Measurements from ENCODE around the gene PRPH2. TPM values are rescaled to one million over a fixed set of nuclear protein-coding genes. Genes with fewer than 3 reads are reported as not detected.
A peak's percentile ranks its signal among the peaks of the same experiment; 100 is the strongest.

PRPH2 gene
- total and polyA plus RNA-seq, 2 experiments from 2014 or later, result 7.3 to 15.0 TPM

- Histone ChIP-seq H3K36me3 (peaks cover 34% of the 10 kb centered on the region), H3K4me3 (no peak overlapping the region), H3K4me1 (ENCODE audit: low read depth) (no peaks in the 10 kb centered on the region), H3K27ac (peak overlapping the region; percentile 51), H3K9me3 (ENCODE audit: low read depth) (no peaks in the 10 kb centered on the region), H3K27me3 (no peaks in the 10 kb centered on the region)
- TF ChIP-seq CTCF (IDR thresholded peaks at IDR 0.05; ENCODE audit: low read depth, low read length), result no peak
- DNase-seq (ENCODE audit: low read depth in 1 of 2, low spot score in 1 of 2), result peak in 1 of 2 donors; percentile 46
These were observed 27.8 kb downstream of the PRPH2 start for GRCh38 chr6:42694586-42694985.

- peak overlapping the region; percentile 51 for H3K27ac ChIP-seq
- peaks cover 40% of the 10 kb centered on the region for H3K36me3 ChIP-seq
These were observed 28.6 kb downstream of the PRPH2 start for GRCh38 chr6:42693725-42694323.

GRCh38 chr6:42692137-42692911 lies 30.1 kb downstream of the PRPH2 start:
- no peak overlapping the region for H3K27ac ChIP-seq
- DNase-seq (ENCODE audit: low read depth in 1 of 2, low spot score in 1 of 2), result peak in 1 of 2 donors; percentile 56
- no peaks in the 10 kb centered on the region for H3K27me3 ChIP-seq
- H3K9me3 ChIP-seq (ENCODE audit: low read depth), result no peaks in the 10 kb centered on the region
- H3K36me3 ChIP-seq, result peaks cover 54% of the 10 kb centered on the region
- no peak for TF ChIP-seq CTCF (IDR thresholded peaks at IDR 0.05; ENCODE audit: low read depth, low read length)
- H3K4me3 ChIP-seq, result no peak overlapping the region
- H3K4me1 ChIP-seq (ENCODE audit: low read depth), result no peaks in the 10 kb centered on the region

More at GRCh38 chr6:42693725-42694323, 28.6 kb downstream of the PRPH2 start:
- Histone ChIP-seq H3K4me3 (no peak overlapping the region), H3K9me3 (ENCODE audit: low read depth) (no peaks in the 10 kb centered on the region), H3K27me3 (no peaks in the 10 kb centered on the region), H3K4me1 (ENCODE audit: low read depth) (no peaks in the 10 kb centered on the region)
- no peak for DNase-seq (ENCODE audit: low read depth in 1 of 2, low spot score in 1 of 2)
- TF ChIP-seq CTCF (IDR thresholded peaks at IDR 0.05; ENCODE audit: low read depth, low read length), result no peak

- TF ChIP-seq CTCF (IDR thresholded peaks at IDR 0.05; ENCODE audit: low read depth, low read length), result no peak
- Histone ChIP-seq H3K4me3 (no peak overlapping the region), H3K36me3 (peaks cover 55% of the 10 kb centered on the region), H3K9me3 (ENCODE audit: low read depth) (no peaks in the 10 kb centered on the region), H3K27me3 (no peaks in the 10 kb centered on the region), H3K27ac (peak overlapping the region; percentile 9), H3K4me1 (ENCODE audit: low read depth) (no peaks in the 10 kb centered on the region)
- no peak for DNase-seq (ENCODE audit: low read depth in 1 of 2, low spot score in 1 of 2)
These were observed 31.5 kb downstream of the PRPH2 start for GRCh38 chr6:42690872-42691271.

- H3K36me3 ChIP-seq, result peaks cover 61% of the 10 kb centered on the region
- TF ChIP-seq CTCF (IDR thresholded peaks at IDR 0.05; ENCODE audit: low read depth, low read length), result no peak
- DNase-seq (ENCODE audit: low read depth in 1 of 2, low spot score in 1 of 2), result no peak
- no peak overlapping the region for H3K27ac ChIP-seq
- no peaks in the 10 kb centered on the region for H3K4me1 ChIP-seq (ENCODE audit: low read depth)
- H3K9me3 ChIP-seq (ENCODE audit: low read depth), result no peaks in the 10 kb centered on the region
- no peak overlapping the region for H3K4me3 ChIP-seq
- H3K27me3 ChIP-seq, result no peaks in the 10 kb centered on the region
These were observed 32.2 kb downstream of the PRPH2 start for GRCh38 chr6:42690151-42690702.
